Neural cell (in vitro differentiated cells): Measurements from ENCODE around the gene RAI1. TPM values are rescaled to one million over a fixed set of nuclear protein-coding genes. Genes with fewer than 3 reads are reported as not detected.

Experiments
- H2AFZ ChIP-seq: fragments of 200-600, 300-800 bp; sonication (generic), shearing (Covaris generic); 2 replicates; pipeline ENCODE4 v1.6.0; 2014; ENCODE audit warnings: low read depth, mild to moderate bottlenecking, antibody characterized with exemption, low read length, moderate library complexity
- H3F3A ChIP-seq: fragments of 200-600 bp; shearing (Covaris generic); 2 replicates; pipeline ENCODE4 v1.6.1; 2016; ENCODE audit warnings: mild to moderate bottlenecking, moderate library complexity, mixed read lengths, antibody characterized with exemption, low read length; ENCODE audit not compliant: insufficient read depth, poor library complexity, severe bottlenecking
- H3K27ac ChIP-seq: fragments of 200-600, 300-800 bp; sonication (generic), shearing (Covaris generic); 2 replicates; pipeline ENCODE4 v1.5.1; 2014; ENCODE audit warnings: mild to moderate bottlenecking, low read length, moderate library complexity
- H3K27me3 ChIP-seq: fragments of 300-800, 200-600 bp; sonication (generic), shearing (Covaris generic); 2 replicates; pipeline ENCODE4 v1.6.0; 2014; ENCODE audit warnings: mild to moderate bottlenecking, low read depth, low read length, moderate library complexity; ENCODE audit not compliant: insufficient read depth
- H3K36me3 ChIP-seq: fragments of 300-800, 200-600 bp; sonication (generic), shearing (Covaris generic); 2 replicates; pipeline ENCODE4 v1.5.1; 2014; ENCODE audit warnings: mild to moderate bottlenecking, antibody characterized with exemption, low read length, moderate library complexity; ENCODE audit not compliant: insufficient read depth
- H3K4me2 ChIP-seq: fragments of 300-800, 200-600 bp; sonication (generic), shearing (Covaris generic); 2 replicates; pipeline ENCODE4 v1.6.0; 2014; ENCODE audit warnings: mild to moderate bottlenecking, low read length
- H3K4me3 ChIP-seq: fragments of 300-800, 200-600 bp; sonication (generic), shearing (Covaris generic); 2 replicates; pipeline ENCODE4 v1.5.1; 2014; ENCODE audit warnings: mild to moderate bottlenecking, low read length, moderate library complexity
- H3K79me2 ChIP-seq: fragments of 200-600 bp; shearing (Covaris generic); replicated peaks from 2 replicates; pipeline ENCODE4 v1.6.0; 2014; ENCODE audit warnings: mild to moderate bottlenecking, low read length, moderate library complexity; ENCODE audit not compliant: insufficient read depth
- H3K9ac ChIP-seq: fragments of 300-800, 200-600 bp; sonication (generic), shearing (Covaris generic); 2 replicates; pipeline ENCODE4 v1.6.1; 2016; ENCODE audit warnings: mild to moderate bottlenecking, low read length, mixed read lengths
- H3K9me2 ChIP-seq: fragments of 200-600 bp; shearing (Covaris generic); 2 replicates; pipeline ENCODE4 v1.6.1; 2016; ENCODE audit warnings: mild to moderate bottlenecking, low read length, mixed read lengths; ENCODE audit not compliant: insufficient read depth
- H3K9me3 ChIP-seq: fragments of 200-600, 300-800 bp; sonication (generic), shearing (Covaris generic); 2 replicates; pipeline ENCODE4 v1.6.1; 2016; ENCODE audit warnings: mild to moderate bottlenecking, mixed run types, low read length, moderate library complexity, mixed read lengths
- H4K20me1 ChIP-seq: fragments of 200-600 bp; shearing (Covaris generic); 2 replicates; pipeline ENCODE4 v1.6.1; 2016; ENCODE audit warnings: mild to moderate bottlenecking, mixed run types; ENCODE audit not compliant: insufficient read depth
- CTCF ChIP-seq: fragments of 450-650 bp; IDR thresholded peaks from 2 replicates; pipeline ENCODE4 v1.5.1; 2014; ENCODE audit warnings: antibody characterized with exemption, mild to moderate bottlenecking, moderate library complexity; ENCODE audit not compliant: poor library complexity, severe bottlenecking
- EP300 ChIP-seq: fragments of 450-650 bp; conservative IDR thresholded peaks from 2 replicates; pipeline ENCODE4 v1.6.1; 2014; ENCODE audit warnings: antibody characterized with exemption, mild to moderate bottlenecking, moderate library complexity; ENCODE audit not compliant: poor library complexity, severe bottlenecking
- EZH2 ChIP-seq: fragments of 200-600, 300-800 bp; shearing (Covaris generic), sonication (generic); IDR thresholded peaks from 2 replicates; pipeline ENCODE4 v1.6.1; 2014; ENCODE audit warnings: antibody characterized with exemption, low read length, borderline replicate concordance, mild to moderate bottlenecking; ENCODE audit not compliant: insufficient read depth, poor library complexity, severe bottlenecking
- MXI1 ChIP-seq: fragments of 450-650 bp; conservative IDR thresholded peaks from 2 replicates; pipeline ENCODE4 v1.6.1; 2014; ENCODE audit warnings: antibody characterized with exemption, mild to moderate bottlenecking; ENCODE audit not compliant: poor library complexity, severe bottlenecking
- POLR2AphosphoS5 ChIP-seq: IDR thresholded peaks from 2 replicates; pipeline ENCODE4 v1.6.1; 2012
- RAD21 ChIP-seq: fragments of 450-650 bp; conservative IDR thresholded peaks from 2 replicates; pipeline ENCODE4 v1.6.1; 2014; ENCODE audit warnings: antibody characterized with exemption, mild to moderate bottlenecking, moderate library complexity
- REST ChIP-seq: IDR thresholded peaks from 2 replicates; pipeline ENCODE4 v1.6.1; 2012; ENCODE audit warnings: borderline replicate concordance
- SMC3 ChIP-seq: fragments of 450-650 bp; conservative IDR thresholded peaks from 2 replicates; pipeline ENCODE4 v1.6.1; 2014; ENCODE audit warnings: antibody characterized with exemption, mild to moderate bottlenecking, moderate library complexity; ENCODE audit not compliant: poor library complexity
- TAF1 ChIP-seq: IDR thresholded peaks from 2 replicates; pipeline ENCODE4 v1.6.1; 2012; ENCODE audit warnings: low read depth
- polyA plus RNA-seq: library from polyadenylated mRNA; depleted of rRNA; stranded (reverse); fragments of >200 nt; gene quantifications from 2 replicates; pipeline ENCODE4 v1.2.3, GENCODE V29; 2014

The RAI1 gene
- polyA plus RNA-seq, 1 donor from 2014 or later: 16.9 TPM

- H2AFZ ChIP-seq: no peak overlapping the region
- H3F3A ChIP-seq: no peaks in the 10 kb centered on the region
- H3K9ac ChIP-seq: no peak overlapping the region
- no peak overlapping the region for H3K4me3 ChIP-seq
- no peaks in the 10 kb centered on the region for H3K9me2 ChIP-seq
- no peak for TF ChIP-seq SMC3
- TF ChIP-seq POLR2AphosphoS5: no peak
- TF ChIP-seq EP300: no peak
- TF ChIP-seq TAF1: no peak
- no peak for TF ChIP-seq EZH2
- no peak for TF ChIP-seq REST
- TF ChIP-seq CTCF: no peak
- H3K27me3 ChIP-seq: no peaks in the 10 kb centered on the region
- H3K27ac ChIP-seq: no peak overlapping the region
- no peaks in the 10 kb centered on the region for H4K20me1 ChIP-seq
- H3K36me3 ChIP-seq: no peaks in the 10 kb centered on the region
- no peak overlapping the region for H3K4me2 ChIP-seq
- H3K9me3 ChIP-seq: peaks cover 6% of the 10 kb centered on the region
- no peaks in the 10 kb centered on the region for H3K79me2 ChIP-seq
These were observed 27.9 kb upstream of the RAI1 start for GRCh38 chr17:17653343-17653742.

GRCh38 chr17:17659340-17659739 lies 21.9 kb upstream of the RAI1 start:
- Histone ChIP-seq H4K20me1 (no peaks in the 10 kb centered on the region), H3K79me2 (no peaks in the 10 kb centered on the region), H3F3A (no peaks in the 10 kb centered on the region), H3K9me2 (no peaks in the 10 kb centered on the region), H3K4me3 (no peak overlapping the region), H3K9me3 (no peaks in the 10 kb centered on the region), H3K27ac (no peak overlapping the region), H3K4me2 (no peak overlapping the region), H3K36me3 (no peaks in the 10 kb centered on the region), H3K9ac (no peak overlapping the region), H2AFZ (no peak overlapping the region), H3K27me3 (no peaks in the 10 kb centered on the region)
- TF ChIP-seq EP300 (no peak), SMC3 (no peak), TAF1 (no peak), EZH2 (no peak), RAD21 (no peak), POLR2AphosphoS5 (no peak), MXI1 (no peak), REST (no peak), CTCF (no peak)
